ENCODE data around the gene RBM5.

- TF ChIP-seq CTCF (IDR thresholded peaks at IDR 0.05) (no peak), EZH2phosphoT487 (IDR thresholded peaks at IDR 0.05) (no peak), EZH2 (IDR thresholded peaks at IDR 0.05) (no peak)
Measured at GRCh38 chr3:50057756-50058155, 31.0 kb upstream of the RBM5 start.

Data from neural progenitor cell (in vitro differentiated cells).